GM19193 (cell line): ENCODE data around the gene VSIG2.
A peak's percentile ranks its signal among the peaks of the same experiment; 100 is the strongest.

ENCODE experiments used
- POLR2A ChIP-seq: IDR thresholded peaks from 4 replicates; pipeline ENCODE4 v1.6.1; 2011; ENCODE audit not compliant: insufficient read depth, insufficient read length; ENCODE audit errors: extremely low read depth

The VSIG2 gene

DNA sequence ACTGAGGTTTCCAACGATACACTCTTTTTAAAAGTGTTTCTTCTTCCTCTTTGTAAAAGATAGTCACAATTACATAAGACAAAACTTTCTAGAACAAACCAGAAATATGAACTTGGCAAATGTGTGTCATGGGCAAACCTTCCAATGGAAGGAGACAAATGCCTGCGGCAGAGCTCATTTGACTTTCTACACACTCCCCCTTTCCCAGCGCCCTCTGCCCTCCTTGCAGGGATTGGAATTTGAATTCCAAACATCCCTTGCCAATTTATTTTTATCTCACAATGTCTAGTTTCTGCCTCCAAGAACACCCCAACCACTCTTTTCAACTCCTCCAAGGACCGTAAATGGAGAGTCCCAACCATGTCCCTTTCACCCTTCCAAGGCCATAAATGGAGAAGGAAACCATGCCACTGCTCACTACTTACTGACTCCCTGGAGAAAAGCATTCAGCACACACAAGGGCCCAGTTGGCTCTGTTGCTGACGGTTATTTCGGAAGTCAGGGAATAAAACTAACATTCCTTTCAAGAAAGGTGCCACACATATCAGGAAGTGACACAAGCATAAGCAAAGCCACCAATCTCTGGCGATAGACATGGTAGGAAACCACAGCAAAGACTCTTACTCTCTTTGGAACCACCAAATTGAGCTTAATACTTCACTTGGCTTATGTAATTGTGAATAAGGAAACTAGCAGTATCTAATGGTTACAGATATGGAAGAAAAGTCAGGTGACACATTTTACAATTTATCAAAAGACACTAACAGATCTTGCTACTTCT, 25.0 kb upstream of the VSIG2 start:
- no peak for TF ChIP-seq POLR2A

DNA sequence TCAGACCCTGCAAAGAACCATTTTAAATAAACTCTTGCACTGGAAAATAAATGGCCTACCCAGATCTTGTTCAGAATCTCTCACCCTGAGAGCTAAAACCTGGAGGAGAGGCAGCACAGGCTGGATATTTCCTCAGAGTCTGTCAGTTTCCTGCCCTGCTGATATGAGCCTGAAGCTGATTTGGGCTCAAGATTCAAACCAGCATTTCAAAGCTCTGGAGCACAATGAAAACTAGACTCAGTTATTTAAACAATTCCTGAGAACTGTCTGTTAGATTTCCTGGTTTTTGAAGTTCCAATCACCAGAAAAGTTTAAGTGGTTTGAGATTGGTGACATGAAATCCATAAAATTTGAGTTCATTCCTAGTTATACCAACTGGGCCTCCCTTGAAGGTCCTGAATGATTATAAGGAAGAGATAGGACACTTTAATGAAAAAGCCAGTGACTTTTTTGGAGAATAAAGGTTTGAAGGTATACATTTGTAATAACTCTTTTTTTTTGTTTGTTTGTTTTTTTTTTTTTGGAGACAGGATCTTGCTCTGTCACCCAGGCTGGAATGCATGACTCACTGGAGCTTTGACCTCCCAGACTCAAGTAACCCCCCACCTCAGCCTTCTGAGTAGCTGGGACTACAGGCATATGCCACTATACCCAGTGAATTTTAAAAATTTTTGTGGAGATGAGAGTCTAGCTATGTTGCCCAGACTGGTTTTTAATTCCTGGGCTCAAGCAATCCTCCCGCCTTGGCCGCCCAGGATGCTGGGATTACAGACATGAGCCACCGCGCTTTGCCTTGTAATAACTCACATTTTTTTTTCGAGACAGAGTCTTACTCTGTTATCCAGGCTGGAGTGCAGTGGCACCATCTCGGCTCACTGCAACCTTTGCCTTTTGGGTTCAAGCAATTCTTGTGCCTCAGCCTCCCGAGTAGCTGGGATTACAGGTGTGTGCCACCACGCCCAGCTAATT, 18.0 kb upstream of the VSIG2 start:
- no peak for TF ChIP-seq POLR2A

DNA sequence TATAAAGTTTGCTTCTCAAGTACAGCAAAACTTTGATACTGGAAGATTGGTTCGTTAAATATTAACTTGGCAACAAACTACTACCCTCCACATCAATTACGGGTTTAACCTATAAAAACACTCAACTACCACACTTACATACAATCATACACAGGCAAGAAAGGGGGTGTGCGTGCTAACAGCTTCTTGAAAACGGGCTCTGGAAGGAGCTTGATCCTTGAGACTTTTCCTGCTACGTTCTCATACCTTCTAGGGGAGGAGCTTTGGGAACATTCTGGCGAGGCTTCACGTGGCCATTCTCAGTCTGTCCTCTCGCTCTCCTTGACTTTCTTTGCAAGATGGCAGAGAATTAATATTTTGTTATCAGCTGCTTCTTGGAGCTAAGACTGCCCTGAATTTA, 16.9 kb upstream of the VSIG2 start:
- no peak for TF ChIP-seq POLR2A

DNA sequence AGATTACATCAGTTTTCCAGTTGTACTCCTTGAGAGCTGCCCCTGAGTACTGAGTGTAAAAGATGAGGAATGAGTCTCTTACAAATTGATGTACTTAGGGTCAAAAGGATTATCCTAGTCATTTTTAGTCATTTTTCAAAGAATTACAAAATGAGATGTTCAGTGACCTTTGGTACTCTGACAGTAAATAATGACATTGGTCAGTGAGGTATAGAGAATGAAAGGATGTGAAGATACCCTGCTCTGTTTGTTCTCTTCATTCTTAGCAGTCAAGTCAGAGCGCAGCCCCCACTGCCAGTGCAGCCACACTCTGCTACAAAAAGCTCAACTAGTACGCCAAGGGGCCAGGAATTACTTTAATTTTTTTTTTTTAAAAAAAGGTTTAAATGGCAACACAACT, 14.1 kb upstream of the VSIG2 start:
- TF ChIP-seq POLR2A = no peak

DNA sequence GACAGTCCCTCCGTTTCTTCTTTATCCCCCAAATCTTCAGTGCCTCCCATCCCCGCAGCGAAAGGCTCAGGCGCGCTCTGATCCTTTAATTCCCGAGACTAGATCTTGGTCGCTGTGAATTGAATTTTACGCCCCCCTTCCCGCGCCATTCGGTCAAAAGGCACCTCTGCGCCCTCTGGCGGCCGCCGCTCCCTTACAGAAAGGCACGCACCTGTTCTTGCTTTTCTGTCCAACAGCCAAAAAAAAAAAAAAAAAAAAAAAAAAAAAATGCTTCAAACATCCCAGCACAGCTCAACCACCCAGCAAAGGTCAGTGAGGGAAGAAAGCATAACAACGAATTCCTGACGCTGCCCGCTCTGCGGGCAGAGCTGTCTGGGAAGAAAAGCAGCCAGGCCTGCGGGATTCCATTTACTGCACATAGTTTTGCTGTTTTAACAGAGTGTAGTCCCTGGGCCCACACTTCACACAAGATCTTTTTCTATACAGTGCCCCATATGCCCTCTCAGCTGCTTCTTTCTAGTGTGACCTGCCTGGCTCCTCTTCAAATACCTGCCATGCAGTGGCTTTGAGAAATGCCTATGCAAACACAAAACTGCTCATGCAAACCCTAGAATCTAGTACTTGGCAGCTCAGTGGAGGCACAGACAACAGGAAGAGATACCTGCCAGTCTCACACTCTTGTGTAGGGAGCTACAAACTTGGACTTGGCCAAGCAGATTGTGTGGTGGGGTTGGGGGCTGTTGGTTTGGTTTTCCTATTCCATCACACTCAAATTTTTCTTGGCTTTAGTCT, 11.3 kb upstream of the VSIG2 start:
- no peak for TF ChIP-seq POLR2A

DNA sequence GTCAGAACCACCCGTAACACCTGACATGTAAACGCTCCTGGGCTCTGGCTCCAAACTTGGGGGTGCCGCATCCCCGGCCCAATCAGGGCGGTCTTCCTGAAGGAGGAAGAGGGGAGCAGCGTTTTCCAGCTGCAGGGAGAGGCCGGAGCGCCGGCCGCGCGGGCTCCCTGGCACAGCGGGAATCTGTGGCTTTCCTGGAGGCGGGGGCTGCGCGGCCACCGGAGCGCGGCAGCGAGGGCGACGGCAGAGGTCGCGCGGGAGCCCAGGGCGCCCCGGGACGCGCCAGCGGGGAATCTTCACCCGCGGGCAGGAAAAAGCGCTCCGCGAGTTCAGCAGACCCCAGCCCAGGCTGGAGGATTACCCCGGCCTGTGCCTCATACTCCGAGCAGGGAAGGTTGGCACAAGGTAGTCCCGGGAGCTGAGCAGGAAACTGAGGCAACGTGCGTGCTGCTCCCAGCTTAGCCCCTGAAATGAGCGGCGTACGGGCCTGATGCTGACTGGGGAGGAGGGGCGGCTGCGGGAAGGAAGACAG, 10.6 kb upstream of the VSIG2 start:
- no peak for TF ChIP-seq POLR2A

DNA sequence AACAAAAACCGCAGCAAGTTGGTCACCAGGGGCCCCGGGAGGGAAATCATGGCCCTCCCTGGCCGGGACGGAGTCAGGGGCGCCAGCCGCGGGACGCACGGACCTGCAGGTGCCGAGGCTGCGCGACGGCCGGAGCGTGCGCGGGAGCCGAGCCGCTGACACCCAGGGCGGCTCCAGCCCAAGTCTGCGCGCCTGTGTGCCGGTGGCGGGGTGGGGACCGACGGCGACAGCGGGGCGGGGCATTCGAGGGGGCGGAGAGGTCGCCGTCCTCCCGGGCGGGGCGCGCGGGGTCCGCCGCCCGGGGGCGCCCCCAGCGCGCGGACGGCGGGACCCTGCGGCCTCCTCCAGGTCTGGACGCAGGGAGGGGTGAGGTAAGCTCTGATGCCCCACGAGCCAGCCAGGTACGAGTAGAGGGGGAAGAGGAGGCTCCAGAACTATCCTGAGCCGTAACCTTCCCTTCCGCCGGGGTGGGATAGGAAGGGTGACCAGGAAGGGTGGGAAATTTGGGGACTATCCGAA, 10.1 kb upstream of the VSIG2 start, which contains the start of gene ESAM:
Gene ESAM (minus strand): TSS at position 186 of the 519 bp plus-strand sequence. CDS start 136 bp downstream, at position 50.
- TF ChIP-seq POLR2A = peak; percentile 95

DNA sequence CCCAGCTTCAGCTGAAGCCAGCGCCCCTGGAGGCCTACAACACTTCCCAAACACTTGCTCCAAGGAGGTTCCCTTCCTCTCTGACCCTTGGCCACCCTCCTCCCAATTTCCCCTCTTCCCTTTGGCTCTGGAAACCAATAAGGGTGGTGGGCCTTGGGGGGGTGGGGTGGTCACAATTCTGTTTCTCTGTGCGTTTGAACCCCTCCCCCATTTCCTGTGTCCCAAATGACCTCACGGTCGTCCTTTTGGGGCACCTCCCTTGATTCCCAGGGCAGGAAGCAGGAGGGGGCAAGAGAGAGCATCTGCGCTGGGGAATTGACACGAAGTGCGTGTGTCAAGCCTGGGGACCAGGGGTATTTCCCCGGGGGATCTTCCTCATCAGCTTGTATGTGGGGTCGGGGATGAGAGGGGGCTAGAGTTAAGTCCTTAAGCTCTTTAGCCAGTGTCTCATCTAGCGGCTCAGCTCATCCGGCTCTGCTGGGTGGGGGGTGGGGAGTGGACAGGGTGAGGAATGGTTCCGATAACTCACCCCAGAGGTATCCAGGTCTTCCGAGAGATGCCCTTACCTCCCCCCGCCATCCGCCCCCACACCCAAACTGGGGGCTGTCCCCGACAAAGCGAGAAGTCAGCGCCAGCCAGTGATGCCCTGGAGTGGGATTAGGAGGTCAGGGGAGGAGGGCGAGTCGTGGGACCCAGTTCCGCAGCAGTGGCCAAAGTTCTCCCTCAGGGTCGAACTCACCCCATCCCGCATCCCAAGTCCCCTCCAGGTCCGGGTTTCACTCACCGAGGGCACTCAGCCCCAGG, 9.4 kb upstream of the VSIG2 start:
- no peak for TF ChIP-seq POLR2A

DNA sequence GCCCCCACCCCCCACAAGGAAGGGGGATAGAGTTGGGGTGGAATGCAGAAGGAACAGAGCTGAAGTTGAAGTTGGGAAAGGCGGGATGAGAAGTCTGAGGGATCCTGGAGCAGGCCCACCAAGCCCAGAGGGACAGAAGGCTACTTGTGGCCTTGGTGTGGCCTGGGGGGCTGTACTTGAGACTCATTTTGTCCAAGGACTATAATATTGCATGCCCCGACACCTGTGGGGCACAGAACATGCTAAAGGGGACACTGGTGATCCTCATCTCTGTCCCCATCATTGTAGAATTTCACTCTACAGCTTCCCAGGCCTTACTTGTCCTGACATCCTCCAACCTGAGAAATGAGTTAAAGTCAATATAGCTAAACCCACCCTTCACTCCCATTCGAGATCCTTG, 8.8 kb upstream of the VSIG2 start:
- no peak for TF ChIP-seq POLR2A

DNA sequence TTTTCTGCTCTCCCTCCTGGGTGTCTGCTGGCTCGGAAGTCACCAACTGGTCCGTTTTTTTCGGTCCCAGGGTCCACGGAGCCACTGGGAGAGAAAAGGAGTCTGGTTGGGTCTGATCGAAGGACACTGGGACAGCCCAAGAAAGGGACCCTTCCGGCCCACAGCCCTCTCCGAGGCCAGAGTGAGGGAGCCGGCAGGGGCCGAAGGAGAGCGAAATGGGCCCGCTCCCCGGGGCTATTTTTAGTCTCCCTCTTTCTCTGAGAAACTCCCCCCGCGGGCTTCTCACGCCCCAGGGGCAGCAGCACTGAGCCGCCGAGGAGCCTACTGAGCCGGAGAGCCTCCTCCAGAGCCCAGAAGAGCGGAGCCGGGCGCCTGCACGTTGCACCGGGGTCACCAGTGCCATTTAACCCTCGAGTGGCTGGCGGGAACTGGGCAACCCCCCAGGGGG, 8.2 kb upstream of the VSIG2 start:
- peak; percentile 53 for TF ChIP-seq POLR2A

DNA sequence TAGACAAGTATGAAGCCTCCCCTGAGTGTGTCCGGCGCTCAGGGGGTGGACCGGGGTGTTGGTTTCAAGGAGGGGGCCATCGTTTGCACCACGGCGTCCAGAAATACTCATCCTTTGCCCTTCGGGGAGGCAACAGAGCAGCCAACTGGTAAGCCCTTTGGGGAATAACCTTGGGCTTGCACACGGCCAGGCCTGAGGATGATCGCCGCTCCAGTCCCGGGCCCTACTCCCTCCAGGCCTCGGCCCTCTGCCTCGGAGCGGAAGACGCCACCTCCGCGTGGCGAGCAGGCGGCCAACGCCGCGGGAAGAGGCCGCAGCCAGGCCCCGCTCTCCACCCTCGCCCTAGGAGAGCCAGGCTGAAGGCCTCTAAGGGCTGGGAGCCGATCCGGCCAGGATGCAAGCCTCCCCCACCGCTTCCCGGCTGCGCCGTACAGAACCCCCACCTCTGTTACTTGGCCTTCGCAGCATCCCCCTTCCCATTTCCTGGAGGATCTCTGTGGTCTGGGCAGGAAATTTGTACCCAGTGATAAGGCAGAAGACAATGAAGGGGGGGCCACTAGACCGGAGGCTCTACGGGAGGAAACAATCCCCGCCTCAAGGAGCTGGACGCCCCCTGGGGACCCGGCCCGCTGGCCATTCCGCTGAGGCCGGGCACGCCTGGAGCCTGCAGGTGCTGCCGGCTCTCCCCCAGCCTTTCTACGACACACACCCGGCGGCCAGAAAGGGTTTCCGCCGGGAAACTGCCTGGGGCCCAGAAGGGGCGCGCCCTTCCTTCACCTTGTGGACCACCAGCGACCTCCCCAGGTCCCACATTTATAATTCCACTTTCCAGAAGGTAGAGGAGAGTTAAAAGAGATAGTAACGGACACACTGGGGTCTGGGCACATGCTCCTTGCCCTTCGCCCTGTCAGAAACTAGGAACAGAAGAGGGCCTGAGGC, 7.5 kb upstream of the VSIG2 start:
- TF ChIP-seq POLR2A = no peak
